MCF 10A (cell line): Measurements from ENCODE around the gene MPV17. TPM values are rescaled to one million over a fixed set of nuclear protein-coding genes. Genes with fewer than 3 reads are reported as not detected.
"Not testable (repeated sequence)": the region's sequence is repeated elsewhere in the genome, so short reads cannot be mapped to it uniquely, and the experiment has no call there.

Source experiments
- BruUV-seq: library from RNA; stranded (reverse); fragments of 400-500 nt; replicated peaks from 2 replicates; lab custom pipeline; 2021; lab: Mats Ljungman, UMichigan
- CTCF ChIA-PET: fragments of 300-600 bp; sonication (Branson Sonifier 250); formaldehyde crosslinking; extraction: SDS; loops from one replicate; lab custom pipeline; 2021; ENCODE audit warnings: antibody characterized with exemption, inconsistent platforms; lab: Yijun Ruan, JAX
- POLR2A ChIA-PET: fragments of 300-600, 350-650 bp; sonication (Branson Sonifier 250); formaldehyde crosslinking; extraction: SDS; loops from one replicate; lab custom pipeline; 2020; ENCODE audit warnings: antibody characterized with exemption, inconsistent platforms; lab: Yijun Ruan, JAX
- DNase-seq: peaks from one replicate; pipeline ENCODE4 v3.0.0-alpha.2; 2018; ENCODE audit not compliant: unreplicated experiment
- H3K27ac Mint-ChIP-seq: one replicate; pipeline ENCODE4 v1.8.0; 2022; ENCODE audit warnings: mild to moderate bottlenecking, low read depth, mixed read lengths; ENCODE audit not compliant: unreplicated experiment
- H3K27me3 Mint-ChIP-seq: one replicate; pipeline ENCODE4 v1.8.0; 2022; ENCODE audit warnings: mixed read lengths; ENCODE audit not compliant: insufficient read depth, unreplicated experiment
- H3K36me3 Mint-ChIP-seq: one replicate; pipeline ENCODE4 v1.8.0; 2022; ENCODE audit warnings: mild to moderate bottlenecking, moderate library complexity, mixed read lengths; ENCODE audit not compliant: insufficient read depth, unreplicated experiment
- H3K4me1 Mint-ChIP-seq: one replicate; pipeline ENCODE4 v1.8.0; 2022; ENCODE audit warnings: mixed read lengths; ENCODE audit not compliant: insufficient read depth, unreplicated experiment
- H3K4me3 Mint-ChIP-seq: one replicate; pipeline ENCODE4 v1.8.0; 2022; ENCODE audit warnings: mild to moderate bottlenecking, moderate library complexity, mixed read lengths; ENCODE audit not compliant: unreplicated experiment
- H3K9me3 Mint-ChIP-seq: one replicate; pipeline ENCODE4 v1.8.0; 2022; ENCODE audit warnings: mixed read lengths; ENCODE audit not compliant: unreplicated experiment
- CTCF ChIP-seq: fragments of 200-600 bp; IDR thresholded peaks from one replicate; pipeline ENCODE4 v1.8.0; 2022; ENCODE audit warnings: antibody characterized with exemption, mild to moderate bottlenecking; ENCODE audit not compliant: unreplicated experiment
- intact Hi-C: fragments of 100-400 bp; cut with micrococcal nuclease; formaldehyde crosslinking; loops from 2 replicates; pipeline ENCODE4 v1.14.1; 2022
- total RNA-seq: library from RNA; stranded (reverse); gene quantifications from 2 replicates; pipeline ENCODE4 v1.2.3, GENCODE V29; 2022

The MPV17 gene
- total RNA-seq, 1 experiment from 2014 or later, result 114 TPM

- ChIA-PET POLR2A (interaction anchor here (0.9 to 4.1 kb wide), 2 partner anchors 13 to 64 kb away, joined by 3 to 22 read pairs; partner anchors contain the start of gene CAD), CTCF (interaction anchor here (0.6 to 7.2 kb wide), 19 partner anchors 9 to 319 kb away, joined by 3 to 96 read pairs (median 5); partner anchors contain the start of genes ABHD1, KHK and SLC30A3)
- Mint-ChIP-seq H3K4me3 (no peak overlapping the region), H3K27me3 (peaks cover 20% of the 10 kb centered on the region), H3K9me3 (no peaks in the 10 kb centered on the region), H3K36me3 (no peaks in the 10 kb centered on the region), H3K4me1 (peaks cover 12% of the 10 kb centered on the region), H3K27ac (no peak overlapping the region)
- no peak for TF ChIP-seq CTCF
- DNase-seq, result no peak
- intact Hi-C loops, result loop anchor here (1.0 to 10.0 kb wide), 4 partner anchors 22 to 320 kb away; partner anchors contain the start of genes ATRAID, CAD and SLC5A6
- no TSS peak for BruUV-seq
Measured at GRCh38 chr2:27280826-27281225, 42.1 kb downstream of the MPV17 start.

DNA sequence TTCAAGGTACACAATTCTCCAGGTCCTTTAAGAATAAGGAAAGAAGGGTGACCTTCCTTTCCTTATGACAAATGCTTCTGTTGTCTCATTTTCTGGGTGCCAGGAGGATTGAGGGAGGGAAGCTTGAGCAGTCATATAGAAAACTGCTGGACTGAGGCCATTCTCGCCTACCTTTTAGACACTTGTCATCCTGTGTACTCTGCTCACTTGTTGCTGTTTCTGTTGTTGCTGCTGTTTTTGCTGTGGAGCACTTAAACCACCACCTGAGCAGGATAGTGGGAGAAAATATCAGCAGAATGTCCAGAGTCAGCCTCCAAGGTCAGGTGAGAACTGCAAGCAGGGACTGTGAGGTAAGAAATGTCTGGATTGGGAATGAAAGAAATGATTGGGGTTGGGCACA, 44.9 kb downstream of the MPV17 start:
- ChIA-PET CTCF (interaction anchor here (0.6 to 7.2 kb wide), 10 partner anchors 9 to 316 kb away, joined by 3 to 96 read pairs (median 10); partner anchors contain the start of gene SLC30A3), POLR2A (interaction anchor here (0.7 kb wide), 1 partner anchor 13 kb away, joined by 3 read pairs; no protein-coding TSS in a partner anchor)
- H3K27me3 Mint-ChIP-seq, result peaks cover 20% of the 10 kb centered on the region
- H3K4me1 Mint-ChIP-seq, result peaks cover 14% of the 10 kb centered on the region
- no peaks in the 10 kb centered on the region for H3K9me3 Mint-ChIP-seq
- no peak for TF ChIP-seq CTCF
- intact Hi-C loops, result no loop called here
- peaks cover 12% of the 10 kb centered on the region for H3K36me3 Mint-ChIP-seq
- H3K27ac Mint-ChIP-seq, result no peak overlapping the region
- no TSS peak for BruUV-seq
- DNase-seq, result no peak
- no peak overlapping the region for H3K4me3 Mint-ChIP-seq

DNA sequence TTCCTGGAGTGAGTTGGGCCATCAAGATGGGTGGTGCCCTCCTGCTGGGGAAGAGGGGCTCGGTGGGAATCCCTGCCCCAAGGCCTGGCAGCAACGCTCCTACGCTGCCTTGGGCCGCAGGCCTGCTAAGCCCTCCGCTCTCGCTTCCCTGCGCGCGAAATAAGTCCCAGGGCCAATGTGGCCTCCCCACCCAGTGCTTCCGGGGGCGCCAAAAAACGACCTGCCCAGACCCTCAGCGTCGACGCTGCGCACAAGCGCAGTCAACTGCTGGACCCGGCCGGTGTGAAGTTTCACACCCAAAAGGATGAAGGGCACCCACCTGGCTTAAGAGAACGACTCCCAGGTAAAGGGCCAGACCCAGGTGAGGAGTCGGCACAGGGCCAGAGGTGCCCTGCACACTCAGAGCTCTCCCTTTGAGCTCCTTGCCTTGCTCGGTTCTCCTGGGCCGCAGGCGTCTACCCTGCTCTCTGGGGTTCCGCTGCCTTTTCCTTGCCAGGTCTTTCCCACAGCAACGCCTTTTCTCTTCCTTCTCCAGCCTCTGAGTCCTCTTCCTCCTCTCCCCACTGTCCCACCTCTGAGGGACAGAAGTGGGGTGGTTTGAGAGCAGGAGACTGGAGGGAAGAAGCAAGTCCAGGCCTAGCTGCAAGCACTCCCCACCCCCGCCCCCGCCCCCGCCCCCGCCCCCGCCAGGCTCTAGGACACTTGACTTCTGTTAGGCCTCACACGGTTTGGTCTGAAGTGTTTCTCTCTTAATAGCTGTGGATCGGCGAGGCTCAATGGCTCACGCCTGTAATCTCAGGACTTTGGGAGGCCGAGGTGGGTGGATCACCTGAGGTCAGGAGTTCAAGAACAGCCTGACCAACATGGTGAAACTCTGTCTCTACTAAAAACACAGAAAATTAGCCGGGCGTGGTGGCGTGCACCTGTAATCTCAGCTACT, 47.4 kb downstream of the MPV17 start, which contains the start of gene DNAJC5G:
TSS of gene DNAJC5G (plus strand) at position 223 of the 940 bp plus-strand sequence. CDS start 1,296 bp downstream, outside the sequence.
- Mint-ChIP-seq H3K27ac (no peak within 1 kb of the TSS), H3K36me3 (peaks cover 12% of the 10 kb centered on the region), H3K4me1 (peaks cover 7% of the 10 kb centered on the region), H3K4me3 (no peak within 1 kb of the TSS), H3K9me3 (no peaks in the 10 kb centered on the region), H3K27me3 (peaks cover 20% of the 10 kb centered on the region)
- intact Hi-C loops, result no loop called here
- no peak for TF ChIP-seq CTCF
- DNase-seq, result no peak
- POLR2A ChIA-PET, result interaction anchor here (0.6 kb wide), 1 partner anchor 28 kb away, joined by 5 read pairs; no protein-coding TSS in a partner anchor
- BruUV-seq, result no TSS peak
- CTCF ChIA-PET, result interaction anchor here (0.7 to 1.6 kb wide), 3 partner anchors 27 to 142 kb away, joined by 3 to 4 read pairs (median 4); no protein-coding TSS in a partner anchor

DNA sequence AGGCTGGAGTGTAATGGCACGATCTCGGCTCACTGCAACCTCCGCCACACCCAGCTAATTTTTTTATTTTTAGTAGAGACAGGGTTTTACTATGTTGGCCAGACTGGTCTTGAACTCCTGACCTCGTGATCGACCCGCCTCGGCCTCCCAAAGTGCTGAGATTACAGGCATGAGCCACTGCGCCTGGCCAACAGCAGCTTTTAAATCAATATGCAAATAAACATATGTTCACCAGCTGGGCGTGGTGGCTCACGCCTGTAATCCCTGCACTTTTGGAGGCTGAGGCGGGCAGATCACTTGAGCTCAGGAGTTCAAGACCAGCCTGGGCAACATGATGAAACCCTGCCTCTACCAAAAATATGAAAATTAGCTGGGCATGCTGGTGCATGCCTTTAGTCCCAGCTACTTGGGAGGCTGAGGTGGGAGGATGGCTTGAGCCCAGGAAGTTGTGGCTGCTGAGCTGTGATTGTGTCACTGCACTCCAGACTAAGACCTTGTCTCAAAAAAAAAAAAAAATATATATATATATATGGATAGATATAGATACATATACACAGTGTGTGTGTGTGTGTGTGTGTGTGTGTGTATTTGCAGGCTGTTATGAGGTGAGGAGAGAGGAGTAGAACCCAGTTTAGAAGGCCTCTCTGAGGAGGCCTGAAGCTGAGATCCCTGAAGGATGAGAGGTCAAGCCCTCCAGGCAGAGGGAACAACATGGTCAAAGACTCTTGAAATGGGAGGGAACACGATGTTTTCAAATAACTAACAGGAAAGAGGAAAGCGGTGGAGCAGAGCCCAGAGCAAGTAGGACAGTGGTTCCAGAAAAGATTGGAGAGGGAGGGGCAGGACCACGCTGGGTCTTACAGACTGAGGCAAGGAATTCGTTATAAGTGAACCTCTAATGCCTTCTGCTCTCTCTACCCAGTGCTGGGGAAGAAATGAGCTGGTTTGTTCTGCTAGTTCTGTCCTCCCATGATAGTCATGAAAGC, 50.1 kb downstream of the MPV17 start:
- ChIA-PET CTCF (interaction anchor here (0.6 to 2.1 kb wide), 6 partner anchors 7 to 331 kb away, joined by 3 to 19 read pairs (median 4); no protein-coding TSS in a partner anchor), POLR2A (interaction anchor here (0.7 to 1.0 kb wide), 4 partner anchors 9 to 55 kb away, joined by 3 to 4 read pairs (median 4); partner anchors contain the start of gene SLC30A3)
- DNase-seq, intact Hi-C loops, BruUV-seq, H3K4me3 Mint-ChIP-seq, H3K27ac Mint-ChIP-seq, H3K9me3 Mint-ChIP-seq, H3K4me1 Mint-ChIP-seq: not testable (repeated sequence)
- Mint-ChIP-seq H3K27me3 (peaks cover 12% of the 10 kb centered on the region), H3K36me3 (peaks cover 12% of the 10 kb centered on the region)
